ENCODE measurements around the gene MAST3.

DNA sequence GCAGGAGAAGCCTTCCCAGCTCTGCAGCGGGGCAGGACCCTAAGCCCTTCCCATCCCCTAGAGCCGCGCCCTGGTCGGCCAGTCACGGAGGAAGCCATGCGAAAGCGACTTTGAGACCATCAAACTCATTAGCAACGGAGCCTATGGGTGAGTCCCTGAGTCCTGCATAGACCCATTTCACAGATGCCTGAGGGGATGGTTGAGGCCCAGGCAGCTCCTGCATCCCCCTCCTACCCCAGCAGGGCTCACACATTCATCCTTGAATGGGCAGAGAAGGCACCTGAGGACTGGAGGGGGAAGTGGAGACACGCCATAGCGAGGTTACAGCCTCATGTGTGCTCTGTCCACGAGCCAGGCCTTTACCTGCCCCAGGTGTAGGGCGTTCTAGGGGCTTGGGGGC lies 31.2 kb downstream of the MAST3 start:
- TF ChIP-seq, protein P1, sequence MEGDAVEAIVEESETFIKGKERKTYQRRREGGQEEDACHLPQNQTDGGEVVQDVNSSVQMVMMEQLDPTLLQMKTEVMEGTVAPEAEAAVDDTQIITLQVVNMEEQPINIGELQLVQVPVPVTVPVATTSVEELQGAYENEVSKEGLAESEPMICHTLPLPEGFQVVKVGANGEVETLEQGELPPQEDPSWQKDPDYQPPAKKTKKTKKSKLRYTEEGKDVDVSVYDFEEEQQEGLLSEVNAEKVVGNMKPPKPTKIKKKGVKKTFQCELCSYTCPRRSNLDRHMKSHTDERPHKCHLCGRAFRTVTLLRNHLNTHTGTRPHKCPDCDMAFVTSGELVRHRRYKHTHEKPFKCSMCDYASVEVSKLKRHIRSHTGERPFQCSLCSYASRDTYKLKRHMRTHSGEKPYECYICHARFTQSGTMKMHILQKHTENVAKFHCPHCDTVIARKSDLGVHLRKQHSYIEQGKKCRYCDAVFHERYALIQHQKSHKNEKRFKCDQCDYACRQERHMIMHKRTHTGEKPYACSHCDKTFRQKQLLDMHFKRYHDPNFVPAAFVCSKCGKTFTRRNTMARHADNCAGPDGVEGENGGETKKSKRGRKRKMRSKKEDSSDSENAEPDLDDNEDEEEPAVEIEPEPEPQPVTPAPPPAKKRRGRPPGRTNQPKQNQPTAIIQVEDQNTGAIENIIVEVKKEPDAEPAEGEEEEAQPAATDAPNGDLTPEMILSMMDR (IDR thresholded peaks at IDR 0.05; ENCODE audit: poor library complexity, severe bottlenecking), result no peak
- TF ChIP-seq TAF1 (IDR thresholded peaks at IDR 0.05; ENCODE audit: low read depth), result no peak
- TF ChIP-seq MXI1 (conservative IDR thresholded peaks at IDR 0.05; ENCODE audit: poor library complexity, severe bottlenecking), result no peak
- no peak for TF ChIP-seq EP300 (conservative IDR thresholded peaks at IDR 0.05; ENCODE audit: poor library complexity, severe bottlenecking)
- TF ChIP-seq EZH2 (IDR thresholded peaks at IDR 0.05; ENCODE audit: borderline replicate concordance, insufficient read depth, low read length, poor library complexity, severe bottlenecking), result no peak
- TF ChIP-seq RAD21 (conservative IDR thresholded peaks at IDR 0.05), result no peak
